NCI-H526 treated with DMSO at 0.1 percent for 48 hours (cell line): ENCODE measurements around the gene TAAR2.
"Not testable (repeated sequence)": the region's sequence is repeated elsewhere in the genome, so short reads cannot be mapped to it uniquely, and the experiment has no call there.

Experiments used
- DNase-seq: peaks from one replicate; lab custom pipeline; 2025; lab: John Stamatoyannopoulos, UW

TAAR2 gene

DNA sequence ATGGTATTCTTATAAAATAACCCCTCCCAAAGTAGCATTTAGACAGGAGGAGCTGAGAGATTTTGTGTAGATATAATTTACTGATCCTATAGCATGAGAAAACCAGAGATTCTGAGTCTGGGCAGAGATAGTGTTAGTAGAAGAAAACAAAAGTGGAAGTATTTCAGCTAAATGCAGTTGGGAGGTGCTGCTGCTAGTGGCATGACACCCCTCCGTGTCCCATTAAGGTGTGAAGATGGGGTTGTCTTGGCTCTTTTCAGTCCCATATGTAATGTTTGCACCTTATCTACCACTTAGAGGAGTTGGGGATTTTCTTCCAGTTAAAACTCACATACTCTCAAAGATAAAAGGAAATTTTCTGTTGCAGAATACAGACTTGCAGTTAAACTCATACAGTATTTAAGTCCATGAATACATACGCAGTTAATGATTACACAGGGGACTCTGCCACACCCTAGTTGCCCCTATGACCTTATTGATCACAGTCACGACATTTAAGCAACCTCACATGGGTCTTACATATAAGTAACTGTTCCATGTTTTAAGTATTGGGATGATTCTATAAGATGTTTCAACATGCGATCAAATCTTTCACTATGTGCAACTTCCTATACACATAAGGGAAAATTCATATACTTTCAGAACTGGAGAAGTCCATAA is 11.5 kb downstream of the TAAR2 start:
- no peak for DNase-seq

DNA sequence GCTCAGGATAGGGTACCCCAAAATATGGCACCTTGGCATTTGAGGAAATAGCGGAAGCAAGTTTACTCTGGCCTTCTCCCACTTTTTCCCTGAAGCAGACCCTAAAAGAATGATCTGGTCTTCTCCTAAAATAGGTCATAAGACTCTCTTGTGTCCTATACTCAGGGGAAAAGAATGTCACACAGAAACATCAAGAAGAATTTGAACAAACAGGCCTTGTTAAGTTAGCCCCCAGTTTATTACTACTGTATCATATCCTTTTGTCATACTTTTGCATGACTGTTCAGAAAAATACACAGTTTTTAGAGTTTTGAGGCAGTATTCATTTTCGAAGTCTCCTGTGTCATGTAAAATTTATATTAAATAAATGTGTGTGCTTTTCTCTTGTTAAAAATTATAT is 12.5 kb downstream of the TAAR2 start:
- DNase-seq = no peak

GRCh38 chr6:132607544-132608233 is 16.4 kb downstream of the TAAR2 start:
- no peak for DNase-seq

GRCh38 chr6:132604635-132605152 is 19.4 kb downstream of the TAAR2 start:
- no peak for DNase-seq

DNA sequence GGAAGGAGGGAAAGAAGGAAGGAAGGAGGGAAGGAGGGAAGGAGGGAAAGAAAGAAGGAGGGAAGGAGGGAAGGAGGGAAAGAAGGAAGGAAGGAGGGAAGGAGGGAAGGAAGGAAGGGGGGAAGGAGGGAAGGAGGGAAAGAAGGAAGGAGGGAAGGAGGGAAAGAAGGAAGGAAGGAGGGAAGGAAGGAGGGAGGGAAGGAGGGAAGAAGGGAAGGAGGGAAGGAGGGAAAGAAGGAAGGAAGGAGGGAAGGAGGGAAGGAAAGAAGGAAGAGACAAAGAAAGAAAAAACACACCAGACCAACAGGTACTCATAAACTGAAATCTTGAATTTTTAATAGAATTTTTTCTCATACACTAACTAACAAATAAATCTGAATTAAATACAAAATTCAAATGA is 23.2 kb downstream of the TAAR2 start:
- not testable (repeated sequence) for DNase-seq

GRCh38 chr6:132598473-132598872 is 25.6 kb downstream of the TAAR2 start:
- DNase-seq = no peak

DNA sequence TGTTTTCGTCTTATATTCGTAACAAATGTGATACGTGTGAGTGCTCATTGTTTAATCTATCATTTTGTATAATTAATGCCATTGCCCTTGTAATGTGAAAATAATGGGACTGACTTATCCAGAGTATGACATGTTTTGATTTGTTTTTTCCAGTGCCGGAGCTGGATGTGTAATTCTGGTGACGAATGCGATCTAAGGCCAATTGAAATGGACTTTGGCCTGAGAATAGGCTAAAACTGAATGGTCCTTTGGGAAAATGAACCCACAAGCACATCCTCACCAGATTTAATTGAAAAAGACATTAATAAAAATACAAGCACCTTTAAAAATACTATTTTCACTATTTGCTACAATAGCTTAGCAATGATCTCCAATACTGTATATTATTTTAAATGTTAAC is 27.9 kb downstream of the TAAR2 start:
- DNase-seq = no peak

DNA sequence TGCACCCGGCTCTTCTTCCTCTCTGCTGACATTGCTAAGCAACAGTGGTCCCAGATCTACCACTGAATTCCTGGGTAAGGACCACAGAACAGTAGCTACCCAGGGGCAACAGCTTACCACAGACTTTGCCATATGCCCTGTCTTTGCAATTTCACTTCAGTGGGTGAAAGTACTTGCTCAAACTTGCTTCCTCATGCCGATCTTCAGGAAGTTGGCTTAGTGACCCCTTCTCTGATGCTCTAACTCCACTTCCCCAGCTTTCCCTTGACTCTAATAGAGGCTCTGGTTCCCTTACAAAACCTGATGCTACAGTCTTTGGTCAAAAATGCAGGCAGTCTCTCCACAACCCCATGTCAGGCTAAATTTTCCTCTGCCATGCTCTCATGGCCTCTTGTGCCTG is 31.2 kb downstream of the TAAR2 start:
- DNase-seq = no peak

GRCh38 chr6:132590362-132590761 is 33.7 kb downstream of the TAAR2 start:
- peak; percentile 11 for DNase-seq

- DNase-seq = no peak
Observed at GRCh38 chr6:132589454-132589853, 34.6 kb downstream of the TAAR2 start, which contains the start of gene TAAR5. TAAR5 (minus strand) TSS chr6:132589741; CDS start chr6:132589686, 55 bp downstream.

GRCh38 chr6:132587424-132587823 is 36.7 kb downstream of the TAAR2 start:
- DNase-seq = no peak

DNA sequence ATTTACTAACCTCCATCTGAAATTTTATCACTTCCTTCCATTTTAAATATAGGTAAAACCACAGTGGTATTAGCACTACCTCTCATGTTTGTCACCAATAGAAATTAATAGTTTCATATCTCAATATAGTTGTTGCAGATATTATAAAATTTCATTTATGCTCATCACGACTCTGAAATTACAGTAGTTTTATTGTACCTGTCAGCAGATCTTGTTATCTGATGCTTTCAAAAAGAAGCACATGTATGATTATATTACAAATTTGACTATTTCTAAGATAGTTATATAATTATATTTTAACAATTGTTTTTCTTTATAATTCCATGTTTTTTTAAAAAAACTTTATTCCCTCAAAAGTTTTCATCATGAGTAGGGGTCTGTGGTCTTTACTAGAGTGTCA is 39.4 kb downstream of the TAAR2 start:
- DNase-seq = no peak

- no peak for DNase-seq
Observed at GRCh38 chr6:132571774-132572173, 52.3 kb downstream of the TAAR2 start.

DNA sequence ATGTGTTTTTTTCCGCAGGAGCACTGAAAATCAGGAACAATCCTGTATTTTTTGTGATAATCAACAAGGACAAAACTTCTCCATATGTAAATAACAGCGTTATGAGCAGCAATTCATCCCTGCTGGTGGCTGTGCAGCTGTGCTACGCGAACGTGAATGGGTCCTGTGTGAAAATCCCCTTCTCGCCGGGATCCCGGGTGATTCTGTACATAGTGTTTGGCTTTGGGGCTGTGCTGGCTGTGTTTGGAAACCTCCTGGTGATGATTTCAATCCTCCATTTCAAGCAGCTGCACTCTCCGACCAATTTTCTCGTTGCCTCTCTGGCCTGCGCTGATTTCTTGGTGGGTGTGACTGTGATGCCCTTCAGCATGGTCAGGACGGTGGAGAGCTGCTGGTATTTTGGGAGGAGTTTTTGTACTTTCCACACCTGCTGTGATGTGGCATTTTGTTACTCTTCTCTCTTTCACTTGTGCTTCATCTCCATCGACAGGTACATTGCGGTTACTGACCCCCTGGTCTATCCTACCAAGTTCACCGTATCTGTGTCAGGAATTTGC is 53.8 kb downstream of the TAAR2 start, which contains the start of gene TAAR6:
Gene TAAR6 (plus strand): TSS at position 102 of the 557 bp plus-strand sequence. CDS start 0 bp downstream, at position 102.
- no peak for DNase-seq

- no peak for DNase-seq
Observed at GRCh38 chr6:132569170-132569569, 54.9 kb downstream of the TAAR2 start.

DNA sequence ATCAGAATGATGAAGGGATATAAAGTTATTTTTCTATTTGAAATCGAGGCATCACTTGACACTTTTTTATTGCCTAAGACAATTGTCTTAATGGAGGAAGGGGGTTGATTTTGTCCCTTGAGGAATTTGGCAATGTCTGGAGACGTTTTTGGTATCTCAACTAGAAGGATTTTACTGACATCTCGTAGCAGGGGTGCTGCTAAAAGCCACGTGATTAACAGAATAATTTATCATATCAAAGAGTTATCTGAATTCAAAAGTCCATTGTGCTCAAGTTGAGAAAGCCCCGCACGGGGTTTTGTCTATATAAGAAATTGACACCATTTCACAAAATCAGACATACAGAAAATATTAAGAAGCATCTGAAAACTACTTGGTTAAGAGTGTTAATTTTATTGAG is 55.5 kb downstream of the TAAR2 start:
- DNase-seq = no peak

DNA sequence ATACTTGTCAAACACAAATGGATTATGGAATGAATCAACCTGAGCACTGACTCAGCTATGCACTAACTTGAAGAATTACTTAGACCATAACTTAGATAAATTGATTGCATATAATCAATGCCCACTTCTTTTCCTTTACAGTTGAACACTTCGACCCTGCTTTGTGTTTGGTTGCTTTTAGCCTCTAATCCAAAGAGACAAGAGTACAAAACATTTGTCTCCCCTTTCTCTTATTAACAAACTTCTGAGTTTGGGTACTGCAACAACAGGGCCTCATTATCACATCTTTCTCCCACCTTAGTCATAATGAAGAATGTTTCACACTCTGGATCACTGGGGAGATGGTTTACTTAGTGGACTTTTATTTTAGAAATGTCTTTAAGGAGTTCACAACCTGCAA is 56.5 kb downstream of the TAAR2 start:
- no peak for DNase-seq
